Panc1 (cell line): ENCODE measurements around the gene OR7G1.

Experiments used
- CTCF ChIP-seq: fragments of 450-650 bp; IDR thresholded peaks from 2 replicates; pipeline ENCODE4 v1.5.1; 2017; ENCODE audit warnings: mild to moderate bottlenecking
- POLR2AphosphoS5 ChIP-seq: IDR thresholded peaks from 2 replicates; pipeline ENCODE4 v1.6.1; 2012; ENCODE audit warnings: mild to moderate bottlenecking, low read depth, low read length, moderate library complexity
- REST ChIP-seq, 2 experiments: IDR thresholded peaks; 2 replicates each; pipeline ENCODE4 v1.6.1; 2011 to 2012; ENCODE audit warnings: low read depth in 2 of 2, control low read depth in 1 of 2, low read length in 1 of 2, mild to moderate bottlenecking in 1 of 2, moderate library complexity in 1 of 2; ENCODE audit not compliant: insufficient read depth in 1 of 2
- TCF7L2 ChIP-seq: IDR thresholded peaks from 2 replicates; pipeline ENCODE4 v1.6.1; 2011; ENCODE audit warnings: mild to moderate bottlenecking, low read depth, low read length, inconsistent platforms

- TF ChIP-seq CTCF (no peak), POLR2AphosphoS5 (no peak), REST (IDR thresholded peaks at IDR 0.05; ENCODE audit: insufficient read depth in 1 of 2, low read depth in 2 of 2, low read length in 1 of 2) (no peak), TCF7L2 (no peak)
Measured at GRCh38 chr19:9146882-9147281, 31.3 kb upstream of the OR7G1 start.
